GM06990 (cell line): ENCODE data around the gene SVOPL.

Experiments
- DNase-seq: peaks from one replicate; pipeline ENCODE4 v3.0.0-alpha.2; 2011; ENCODE audit not compliant: insufficient read length; ENCODE audit errors: extremely low read depth
- H3K27me3 ChIP-seq: replicated peaks from 2 replicates; pipeline ENCODE4 v1.6.0; 2011; ENCODE audit warnings: low read length; ENCODE audit not compliant: control insufficient read depth, insufficient read depth
- H3K36me3 ChIP-seq: 2 replicates; pipeline ENCODE4 v1.5.1; 2011; ENCODE audit warnings: low read length; ENCODE audit not compliant: control insufficient read depth, insufficient read depth
- H3K4me3 ChIP-seq: replicated peaks from 2 replicates; pipeline ENCODE4 v1.5.1; 2011; ENCODE audit warnings: low read depth, mild to moderate bottlenecking, control low read depth, low read length
- CTCF ChIP-seq: IDR thresholded peaks from 2 replicates; pipeline ENCODE4 v1.5.1; 2011; ENCODE audit warnings: low read length, control low read depth, mild to moderate bottlenecking, inconsistent platforms; ENCODE audit not compliant: insufficient read depth, poor library complexity, severe bottlenecking

SVOPL gene

DNA sequence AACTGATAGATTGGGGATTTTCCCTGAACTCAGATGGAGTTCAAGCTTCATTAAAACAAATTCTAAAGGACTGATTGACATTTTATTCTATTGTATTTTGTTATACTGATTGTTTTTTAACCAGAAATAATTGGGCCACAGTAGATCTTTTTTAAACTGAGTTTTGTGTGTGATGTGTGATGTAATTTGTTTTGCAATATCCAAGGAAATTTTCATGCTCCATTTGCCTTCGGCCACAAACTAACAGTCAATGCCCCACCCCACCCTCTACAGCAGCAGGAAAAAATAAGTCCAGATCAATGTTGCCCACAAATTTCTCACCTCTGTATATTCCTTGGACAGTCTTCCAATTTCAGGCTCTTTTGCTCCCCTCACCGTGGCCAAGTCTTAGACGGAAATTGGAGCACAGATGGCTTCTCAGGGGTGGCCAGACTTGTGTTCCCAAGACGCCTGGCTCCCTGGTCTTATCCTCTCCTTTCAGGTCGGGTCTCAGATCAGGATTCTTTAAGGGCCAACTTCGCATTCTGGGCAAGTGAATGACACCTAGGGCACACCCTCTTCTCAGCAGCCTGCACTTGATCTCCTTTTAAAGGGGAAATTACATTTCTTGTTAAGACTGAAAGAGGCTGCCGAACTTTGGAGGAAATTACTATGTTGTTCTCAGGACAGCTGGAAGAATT lies at the start of gene SVOPL:
Gene SVOPL (minus strand): TSS at position 506 of the 680 bp plus-strand sequence. CDS start 22,317 bp downstream, outside the sequence.
- Histone ChIP-seq H3K36me3 (no peaks in the 10 kb centered on the region), H3K4me3 (no peak within 1 kb of the TSS), H3K27me3 (no peaks in the 10 kb centered on the region)
- no peak for TF ChIP-seq CTCF
- no peak for DNase-seq

DNA sequence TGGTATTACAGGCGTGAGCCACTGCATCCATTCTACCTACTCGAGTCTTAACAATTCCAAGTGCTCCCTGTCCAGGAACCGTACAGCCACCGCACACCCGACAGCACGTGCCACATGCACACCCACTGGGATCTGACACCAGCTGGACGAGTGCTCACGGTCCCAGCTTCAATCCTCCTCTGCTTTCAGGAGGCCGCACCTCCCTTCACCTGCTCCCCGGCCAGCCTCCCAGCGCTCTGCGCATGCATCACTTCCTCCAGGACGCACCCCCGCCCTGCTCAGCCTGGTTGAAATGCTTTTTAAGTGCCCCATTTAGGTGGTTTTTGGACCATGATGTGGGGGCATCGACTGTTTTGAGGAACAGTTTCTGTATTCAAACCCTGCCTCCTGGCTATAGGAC lies 49.3 kb upstream of the SVOPL start:
- TF ChIP-seq CTCF: no peak
- no peak for DNase-seq

GRCh38 chr7:138749960-138750359 lies 48.8 kb upstream of the SVOPL start:
- no peak for TF ChIP-seq CTCF
- Histone ChIP-seq H3K4me3 (no peak overlapping the region), H3K27me3 (no peaks in the 10 kb centered on the region), H3K36me3 (no peaks in the 10 kb centered on the region)
- no peak for DNase-seq

More for the DNA sequence above, 49.3 kb upstream of the SVOPL start:
- Histone ChIP-seq H3K27me3 (no peaks in the 10 kb centered on the region), H3K4me3 (no peak overlapping the region), H3K36me3 (no peaks in the 10 kb centered on the region)

DNA sequence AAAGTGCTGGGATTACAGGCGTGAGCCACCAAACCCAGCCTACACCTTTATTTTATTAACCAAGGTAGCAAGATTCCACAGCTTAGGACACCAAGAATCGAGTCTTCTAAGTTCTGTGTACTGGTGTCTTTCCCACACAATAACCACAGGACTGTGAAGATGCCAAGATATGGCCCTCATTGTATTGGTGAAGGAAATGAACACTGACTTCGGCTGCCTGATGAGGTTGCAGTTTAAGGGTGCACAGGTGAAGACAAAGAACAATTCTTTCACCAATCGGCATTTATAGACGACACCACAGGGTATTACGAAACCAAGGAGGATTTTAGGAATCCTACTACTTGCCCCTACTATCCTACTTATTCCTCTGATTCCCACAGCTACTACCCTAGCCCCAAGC lies 47.5 kb upstream of the SVOPL start:
- Histone ChIP-seq H3K36me3 (no peaks in the 10 kb centered on the region), H3K4me3 (no peak overlapping the region), H3K27me3 (no peaks in the 10 kb centered on the region)
- TF ChIP-seq CTCF: no peak
- DNase-seq: no peak

GRCh38 chr7:138746073-138746472 lies 44.9 kb upstream of the SVOPL start:
- DNase-seq: no peak
- Histone ChIP-seq H3K36me3 (no peaks in the 10 kb centered on the region), H3K4me3 (no peak overlapping the region), H3K27me3 (no peaks in the 10 kb centered on the region)
- no peak for TF ChIP-seq CTCF

DNA sequence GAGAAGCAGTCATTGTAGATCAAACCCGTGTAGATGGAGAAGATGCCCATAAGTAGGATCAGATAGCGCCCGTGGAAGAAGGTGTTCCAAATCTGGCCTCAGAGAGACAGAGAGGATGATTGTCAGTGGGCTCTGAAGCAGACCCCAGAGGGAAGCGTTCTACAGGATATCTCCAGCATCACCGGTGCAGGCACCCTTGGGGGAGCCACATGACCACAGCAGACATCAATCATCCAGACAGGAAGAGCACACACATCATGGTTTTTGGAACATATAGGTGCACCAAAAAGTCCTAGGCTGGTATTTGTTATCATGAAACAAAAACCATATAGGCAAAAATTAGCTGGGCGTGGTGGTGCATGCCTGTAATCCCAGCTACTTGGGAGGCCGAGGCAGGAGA lies 44.0 kb upstream of the SVOPL start:
- H3K27me3 ChIP-seq: no peaks in the 10 kb centered on the region
- no peak overlapping the region for H3K4me3 ChIP-seq
- no peaks in the 10 kb centered on the region for H3K36me3 ChIP-seq
- DNase-seq: no peak
- TF ChIP-seq CTCF: no peak
